Karpas-422 (cell line): ENCODE results near the gene ARMC5. TPM values are rescaled to one million over a fixed set of nuclear protein-coding genes. Genes with fewer than 3 reads are reported as not detected.

Experiments
- DNase-seq: peaks from one replicate; pipeline ENCODE4 v3.0.0-alpha.2; 2015
- H2AFZ ChIP-seq: fragments of 200-600 bp; sonication (generic); 2 replicates; pipeline ENCODE4 v1.6.1; 2014; ENCODE audit warnings: antibody characterized with exemption, low read length, mixed read lengths
- H3K27ac ChIP-seq: fragments of 200-600 bp; sonication (generic); 2 replicates; pipeline ENCODE4 v1.5.1; 2014; ENCODE audit warnings: mild to moderate bottlenecking, low read length, moderate library complexity
- H3K27me3 ChIP-seq: fragments of 200-600 bp; sonication (generic); 2 replicates; pipeline ENCODE4 v1.6.1; 2014; ENCODE audit warnings: low read length, mixed read lengths
- H3K36me3 ChIP-seq: fragments of 200-600 bp; sonication (generic); 2 replicates; pipeline ENCODE4 v1.6.1; 2014; ENCODE audit warnings: low read length, mixed read lengths; ENCODE audit not compliant: insufficient read depth
- H3K4me1 ChIP-seq: fragments of 200-600 bp; sonication (generic); 2 replicates; pipeline ENCODE4 v1.6.1; 2014; ENCODE audit warnings: mild to moderate bottlenecking, low read length, mixed read lengths
- H3K4me2 ChIP-seq: fragments of 200-600 bp; sonication (generic); 2 replicates; pipeline ENCODE4 v1.6.1; 2014; ENCODE audit warnings: low read length, low read depth, mild to moderate bottlenecking; ENCODE audit not compliant: poor library complexity, severe bottlenecking
- H3K4me3 ChIP-seq: fragments of 200-600 bp; sonication (generic); 2 replicates; pipeline ENCODE4 v1.5.1; 2014; ENCODE audit warnings: mild to moderate bottlenecking, antibody characterized with exemption, low read length, mixed read lengths
- H3K79me2 ChIP-seq: fragments of 200-600 bp; sonication (generic); 2 replicates; pipeline ENCODE4 v1.6.1; 2014; ENCODE audit warnings: mild to moderate bottlenecking, low read length, mixed read lengths
- H3K9ac ChIP-seq: fragments of 200-600 bp; sonication (generic); 2 replicates; pipeline ENCODE4 v1.6.0; 2014; ENCODE audit warnings: low read length
- H3K9me2 ChIP-seq: fragments of 200-600 bp; sonication (generic), shearing (Covaris generic); replicated peaks from 2 replicates; pipeline ENCODE4 v1.6.0; 2014; ENCODE audit warnings: mild to moderate bottlenecking, low read length, moderate library complexity; ENCODE audit not compliant: insufficient read depth
- H3K9me3 ChIP-seq: fragments of 300-700, 200-600 bp; sonication (generic); 2 replicates; pipeline ENCODE4 v1.6.1; 2014; ENCODE audit warnings: low read length, mixed read lengths
- H4K20me1 ChIP-seq: fragments of 200-600 bp; sonication (generic); 2 replicates; pipeline ENCODE4 v1.6.1; 2014; ENCODE audit warnings: mild to moderate bottlenecking, antibody characterized with exemption, low read length, low read depth; ENCODE audit not compliant: insufficient read depth
- total RNA-seq: library from RNA; depleted of rRNA; stranded (reverse); fragments of >200 nt; shearing (Covaris generic); gene quantifications from 2 replicates; pipeline ENCODE4 v1.2.3, GENCODE V29; 2014; ENCODE audit warnings: low replicate concordance; rRNA removed

ARMC5 gene
- total RNA-seq, 1 experiment from 2014 or later = 1.5 TPM

GRCh38 chr16:31513126-31513525 lies 53.8 kb downstream of the ARMC5 start:
- H3K27ac ChIP-seq = no peak overlapping the region
- no peaks in the 10 kb centered on the region for H3K9me3 ChIP-seq
- no peaks in the 10 kb centered on the region for H3K9me2 ChIP-seq
- H3K27me3 ChIP-seq = no peaks in the 10 kb centered on the region
- H3K4me2 ChIP-seq = no peak overlapping the region
- H3K9ac ChIP-seq = no peak overlapping the region
- no peaks in the 10 kb centered on the region for H4K20me1 ChIP-seq
- peaks cover 9% of the 10 kb centered on the region for H3K79me2 ChIP-seq
- peaks cover 11% of the 10 kb centered on the region for H3K4me1 ChIP-seq
- H2AFZ ChIP-seq = no peak overlapping the region
- no peak overlapping the region for H3K4me3 ChIP-seq
- DNase-seq = no peak
- no peaks in the 10 kb centered on the region for H3K36me3 ChIP-seq

- H3K27ac ChIP-seq = no peak overlapping the region
- no peak overlapping the region for H3K4me2 ChIP-seq
- H3K9me2 ChIP-seq = no peaks in the 10 kb centered on the region
- H3K9me3 ChIP-seq = no peaks in the 10 kb centered on the region
- peaks cover 10% of the 10 kb centered on the region for H3K4me1 ChIP-seq
- peaks cover 3% of the 10 kb centered on the region for H3K79me2 ChIP-seq
- no peak for DNase-seq
- no peak overlapping the region for H3K9ac ChIP-seq
- H3K27me3 ChIP-seq = no peaks in the 10 kb centered on the region
- no peak overlapping the region for H2AFZ ChIP-seq
- H3K36me3 ChIP-seq = no peaks in the 10 kb centered on the region
- no peaks in the 10 kb centered on the region for H4K20me1 ChIP-seq
- no peak overlapping the region for H3K4me3 ChIP-seq
Observed at GRCh38 chr16:31513884-31514283, 54.6 kb downstream of the ARMC5 start.

Other genes with a start within 250 kb of the ARMC5 start
- gene TRIM72, start 245.4 kb upstream of the ARMC5 start, total RNA-seq = not detected in 2 replicates
- not detected in 2 replicates for gene PYDC1, start 242.4 kb upstream of the ARMC5 start, total RNA-seq
- not detected in 2 replicates for gene ITGAM, start 199.5 kb upstream of the ARMC5 start, total RNA-seq
- gene ITGAX, start 104.3 kb upstream of the ARMC5 start, total RNA-seq = 0.52 TPM in 1 of 2 replicates, not detected in the other
- not detected in 2 replicates for gene ITGAD, start 66.2 kb upstream of the ARMC5 start, total RNA-seq
- gene COX6A2, start 31.1 kb upstream of the ARMC5 start, total RNA-seq = not detected in 2 replicates
- gene ZNF843, start 16.7 kb upstream of the ARMC5 start, total RNA-seq = not detected in 2 replicates
- gene TGFB1I1, start 12.7 kb downstream of the ARMC5 start, total RNA-seq = not detected in 2 replicates
- gene SLC5A2, start 23.6 kb downstream of the ARMC5 start, total RNA-seq = not detected in 2 replicates
- gene RUSF1, start 48.9 kb downstream of the ARMC5 start, total RNA-seq = 30.5 and 59.5 TPM in 2 replicates
- gene AHSP, start 68.4 kb downstream of the ARMC5 start, total RNA-seq = not detected in 2 replicates